Endometrial microvascular endothelial cells (primary cell): ENCODE measurements around the gene WDFY4. TPM values are rescaled to one million over a fixed set of nuclear protein-coding genes. Genes with fewer than 3 reads are reported as not detected.

Source experiments
- in situ Hi-C: cut with HindIII; loops from 2 replicates; pipeline ENCODE4 v1.10.0; 2017; ENCODE audit warnings: low sequenced_read_pairs, low pct_unique_long_range_greater_than_20kb; ENCODE audit errors: inconsistent ontology term
- total RNA-seq: library from RNA; depleted of rRNA; stranded (reverse); fragments of >200 nt; gene quantifications from one replicate; pipeline ENCODE4 v1.2.3, GENCODE V29; 2015; ENCODE audit errors: inconsistent ontology term

WDFY4 gene
- total RNA-seq, 1 donor from 2014 or later = 13.4 TPM

- in situ Hi-C loops = no loop called here
Observed at GRCh38 chr10:48879451-48879850, 194.8 kb downstream of the WDFY4 start.

GRCh38 chr10:48880016-48880705 lies 195.5 kb downstream of the WDFY4 start:
- in situ Hi-C loops = no loop called here

GRCh38 chr10:48881937-48882336 lies 197.3 kb downstream of the WDFY4 start:
- in situ Hi-C loops = no loop called here

GRCh38 chr10:48882881-48883280 lies 198.2 kb downstream of the WDFY4 start:
- in situ Hi-C loops = no loop called here

- in situ Hi-C loops = no loop called here
Observed at GRCh38 chr10:48883701-48884100, 199.0 kb downstream of the WDFY4 start.

DNA sequence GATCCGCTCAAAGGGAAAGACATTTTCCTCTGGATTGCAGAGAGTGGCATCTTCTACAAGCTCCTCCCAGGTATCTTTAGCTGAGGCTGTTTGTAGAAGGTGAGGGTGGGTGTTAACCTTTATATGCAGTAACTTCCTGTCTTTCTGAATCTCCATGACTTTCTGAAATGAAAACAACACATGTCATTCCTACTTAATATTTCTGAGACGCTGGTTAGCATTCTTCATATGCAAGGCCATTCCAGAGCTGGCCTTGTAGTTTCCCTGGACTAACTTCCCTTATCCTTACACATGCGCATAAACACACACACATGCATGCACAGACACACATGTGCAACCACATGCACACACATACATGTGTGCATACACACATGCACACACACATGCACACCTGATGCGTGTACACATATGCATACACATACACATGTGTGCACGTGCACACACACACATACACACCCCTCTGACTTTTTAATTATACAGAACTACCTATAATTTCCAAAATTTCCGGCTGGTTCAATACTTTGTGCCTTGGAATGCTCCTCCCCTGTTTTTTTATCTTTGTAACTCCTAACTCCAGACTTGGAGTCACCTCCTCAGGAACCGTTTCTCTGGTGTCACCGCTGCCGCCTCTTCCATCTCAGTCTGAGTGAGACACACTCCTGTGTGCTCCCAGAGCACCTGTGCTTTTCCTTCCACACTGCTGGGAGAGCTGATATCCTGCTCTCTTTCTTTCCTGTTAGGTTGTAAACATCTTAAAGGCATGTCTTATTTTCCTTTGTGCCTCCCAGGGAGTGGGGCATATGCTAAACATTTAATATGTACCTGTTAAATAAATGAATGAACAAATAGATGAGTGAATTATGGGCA lies 199.7 kb downstream of the WDFY4 start:
- in situ Hi-C loops = no loop called here

- in situ Hi-C loops = no loop called here
Observed at GRCh38 chr10:48885376-48885775, 200.7 kb downstream of the WDFY4 start.

GRCh38 chr10:48887982-48888381 lies 203.3 kb downstream of the WDFY4 start:
- in situ Hi-C loops = no loop called here

GRCh38 chr10:48890888-48891850 lies 206.5 kb downstream of the WDFY4 start:
- in situ Hi-C loops = no loop called here

DNA sequence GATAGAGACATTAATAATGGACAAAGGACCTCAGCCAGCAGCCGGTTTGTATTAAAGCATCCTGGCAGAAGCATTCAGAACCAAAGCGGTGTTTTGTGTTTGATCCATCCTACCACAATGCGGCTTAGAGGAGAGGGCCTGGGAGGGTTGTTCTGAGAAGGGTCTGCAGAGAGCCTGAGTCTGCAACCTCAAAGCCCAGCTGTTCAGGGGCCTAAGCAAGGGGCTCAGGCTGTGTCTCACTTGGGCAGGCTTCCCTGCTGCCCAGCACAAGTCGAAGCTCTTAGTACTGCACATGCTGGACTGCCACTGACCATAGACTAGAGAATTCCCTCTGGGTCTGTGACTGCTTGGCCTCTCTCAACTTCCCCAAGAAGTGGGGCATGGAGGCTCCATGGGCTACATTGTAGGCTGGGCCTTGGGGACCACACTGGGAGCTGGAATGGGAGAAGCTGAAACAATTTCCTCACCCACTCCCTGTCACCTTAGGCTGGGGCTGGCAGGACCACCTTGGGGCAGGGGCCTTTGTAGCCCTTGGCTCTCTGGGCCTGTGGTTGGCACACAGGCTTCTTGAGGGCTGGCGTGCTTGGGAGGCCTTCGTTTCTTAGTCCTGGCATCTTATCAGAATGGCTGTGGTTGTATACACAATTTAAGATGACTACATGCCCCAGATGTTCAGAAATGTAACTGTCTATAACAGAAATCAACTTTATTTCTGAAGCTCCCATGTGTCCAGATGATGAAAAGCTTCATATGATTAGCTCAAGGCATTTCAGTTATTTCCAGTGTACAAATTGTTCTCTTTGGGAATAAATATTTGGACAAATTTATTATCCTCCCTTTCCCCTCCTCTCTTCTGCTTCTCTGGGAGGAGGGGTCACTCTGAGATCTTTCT lies 210.5 kb downstream of the WDFY4 start:
- in situ Hi-C loops = no loop called here

DNA sequence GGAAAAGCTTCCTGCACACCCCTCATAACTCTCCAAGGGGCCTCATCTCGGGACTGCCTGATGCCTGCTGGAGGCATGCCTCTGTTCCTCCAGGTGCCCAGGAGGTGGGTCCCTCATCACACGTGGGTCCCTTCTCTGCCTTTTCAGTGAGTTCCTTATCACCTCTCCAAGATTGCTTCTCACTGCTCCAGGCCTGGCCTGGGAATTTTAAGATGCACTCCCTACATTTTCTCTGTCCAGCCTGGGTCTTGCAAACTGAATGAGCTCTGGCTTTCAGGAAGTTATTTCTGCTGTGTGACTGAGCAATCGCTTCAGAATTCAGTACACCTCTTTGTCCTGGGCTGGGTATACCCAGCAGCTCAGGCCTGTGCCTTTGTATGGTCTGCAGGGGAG lies 211.1 kb downstream of the WDFY4 start:
- in situ Hi-C loops = no loop called here

DNA sequence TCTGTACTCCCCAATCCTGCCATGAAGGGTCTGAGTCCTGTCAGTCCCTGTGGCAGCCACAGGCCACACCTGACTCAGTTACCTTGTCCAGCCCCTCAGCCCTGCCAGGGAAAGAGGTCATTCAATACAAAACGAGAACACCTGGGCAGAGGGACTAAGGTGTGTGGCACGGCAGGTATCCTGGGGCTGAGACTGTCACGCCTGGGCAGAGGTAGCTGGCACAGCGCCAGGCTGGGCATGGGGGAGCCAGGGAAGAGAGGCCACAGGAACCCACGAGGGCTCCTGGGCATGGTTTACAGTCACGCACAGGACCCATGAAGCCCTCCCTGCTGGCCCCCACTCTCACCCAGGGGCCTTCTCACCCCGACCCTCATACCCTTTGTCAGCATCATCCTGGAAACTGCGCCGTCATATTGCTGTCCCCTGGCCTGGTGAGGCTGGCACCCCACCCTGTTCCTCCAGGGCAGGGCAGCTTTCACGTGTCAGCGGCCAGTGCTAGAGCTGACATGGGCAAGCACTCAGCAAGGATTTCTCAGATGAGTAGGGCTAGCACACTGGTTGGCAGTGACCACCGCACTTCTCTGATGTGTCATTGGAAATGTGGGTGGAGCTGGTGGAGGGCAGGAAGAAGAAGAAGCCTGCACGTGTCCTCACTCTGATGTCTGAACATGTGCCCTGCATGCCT lies 212.2 kb downstream of the WDFY4 start:
- in situ Hi-C loops = no loop called here

DNA sequence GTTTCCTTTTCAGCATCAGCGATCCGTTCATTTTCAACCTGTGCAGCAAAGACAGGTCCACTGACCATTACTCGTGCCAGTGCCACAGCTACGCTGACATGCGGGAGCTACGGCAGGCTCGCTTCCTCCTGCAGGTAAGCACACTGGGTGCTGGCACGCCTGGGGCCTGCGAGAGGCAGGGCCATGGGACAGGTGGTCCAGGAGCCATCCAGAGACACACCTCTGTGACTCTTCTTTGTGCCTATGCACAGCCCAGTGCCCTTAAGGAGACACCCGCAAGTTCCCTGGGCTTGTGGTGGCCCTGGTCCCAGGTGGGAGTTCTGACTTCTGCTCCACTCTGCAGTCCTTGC lies 212.7 kb downstream of the WDFY4 start:
- in situ Hi-C loops = no loop called here

GRCh38 chr10:48898426-48898825 lies 213.8 kb downstream of the WDFY4 start:
- in situ Hi-C loops = no loop called here

DNA sequence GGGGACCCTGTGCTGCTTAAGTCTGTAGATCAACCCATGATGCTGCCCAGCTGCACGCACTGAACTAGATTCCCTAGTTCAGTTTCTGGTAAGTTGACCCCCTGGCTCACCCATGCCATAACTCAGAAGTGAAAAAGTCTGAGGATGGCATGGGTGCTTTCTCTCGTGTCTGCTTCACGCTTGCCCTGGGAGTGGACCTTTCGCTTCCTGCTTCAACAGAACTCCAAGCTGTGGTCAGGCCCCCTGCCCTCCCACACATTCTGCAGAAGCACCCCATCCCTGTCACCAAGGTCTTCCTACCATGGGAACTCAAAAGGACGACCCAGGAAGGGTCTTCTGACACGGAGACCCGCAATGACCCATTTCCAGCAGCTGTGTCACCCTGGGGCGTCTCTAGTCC lies 215.1 kb downstream of the WDFY4 start:
- in situ Hi-C loops = no loop called here

DNA sequence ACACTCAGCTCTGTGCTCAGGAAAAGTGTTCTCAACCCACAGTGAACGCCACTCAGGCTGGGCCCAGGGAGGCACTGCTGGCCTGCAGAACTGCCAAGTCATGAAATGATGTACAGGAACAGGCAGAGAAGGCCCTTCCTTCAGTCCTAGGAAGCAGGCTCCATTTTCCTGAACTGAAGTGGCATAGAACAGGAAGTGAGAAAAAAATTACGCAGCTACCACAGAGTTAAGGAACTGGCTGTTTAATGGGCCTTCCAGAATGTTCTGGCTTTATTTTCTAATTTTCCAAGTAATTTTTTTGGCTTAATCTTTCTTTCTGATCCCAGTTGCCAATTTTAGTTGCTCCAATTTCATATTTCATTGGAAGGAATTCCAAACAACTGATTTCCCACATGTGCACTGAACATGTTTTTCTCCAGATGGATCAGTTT lies 215.7 kb downstream of the WDFY4 start:
- in situ Hi-C loops = no loop called here

GRCh38 chr10:48901319-48901718 lies 216.6 kb downstream of the WDFY4 start:
- in situ Hi-C loops = no loop called here

GRCh38 chr10:48902096-48902495 lies 217.4 kb downstream of the WDFY4 start:
- in situ Hi-C loops = no loop called here
